Gastroesophageal sphincter (tissue), 3 donors: Measurements from ENCODE around the gene USP9X.
"Not testable (repeated sequence)": the region's sequence is repeated elsewhere in the genome, so short reads cannot be mapped to it uniquely, and the experiment has no call there.

Source experiments
- CTCF ChIP-seq, 4 experiments: fragments of 200-600 bp in 2 of 4; fragments of 450-650 bp in 2 of 4; sonication (generic) in 1 of 4; IDR thresholded peaks; one replicate each; pipeline ENCODE4 v1.5.1; 2017 to 2019; ENCODE audit warnings: antibody characterized with exemption in 4 of 4, mild to moderate bottlenecking in 2 of 4, moderate library complexity in 2 of 4
- POLR2AphosphoS5 ChIP-seq: sonication (generic); formaldehyde crosslinking; IDR thresholded peaks from one replicate; pipeline ENCODE4 v1.6.1; 2017; ENCODE audit warnings: antibody characterized with exemption

GRCh38 chrX:41151726-41152125, 66.5 kb downstream of the USP9X start:
- not testable (repeated sequence) for TF ChIP-seq POLR2AphosphoS5; CTCF (IDR thresholded peaks at IDR 0.05)
